GM12891 (cell line): ENCODE results near the gene KBTBD3.

Experiments used
- PAX5 ChIP-seq: IDR thresholded peaks from 2 replicates; pipeline ENCODE4 v1.6.1; 2011; ENCODE audit warnings: low read length, moderate library complexity, mild to moderate bottlenecking; ENCODE audit not compliant: insufficient read depth, severe bottlenecking
- POLR2A ChIP-seq: IDR thresholded peaks from 2 replicates; pipeline ENCODE4 v1.6.1; 2011; ENCODE audit warnings: low read depth, low read length, control low read depth
- POLR2AphosphoS5 ChIP-seq: IDR thresholded peaks from 2 replicates; pipeline ENCODE4 v1.6.1; 2011; ENCODE audit warnings: low read depth, low read length, control low read depth
- POU2F2 ChIP-seq: IDR thresholded peaks from 2 replicates; pipeline ENCODE4 v1.6.1; 2011; ENCODE audit warnings: low read depth, mild to moderate bottlenecking, control low read depth, low read length, moderate library complexity
- SPI1 ChIP-seq: IDR thresholded peaks from 2 replicates; pipeline ENCODE4 v1.6.1; 2011; ENCODE audit warnings: low read depth, low read length, control low read depth
- TAF1 ChIP-seq: IDR thresholded peaks from 2 replicates; pipeline ENCODE4 v1.6.1; 2011; ENCODE audit warnings: low read depth, low read length, control low read depth

DNA sequence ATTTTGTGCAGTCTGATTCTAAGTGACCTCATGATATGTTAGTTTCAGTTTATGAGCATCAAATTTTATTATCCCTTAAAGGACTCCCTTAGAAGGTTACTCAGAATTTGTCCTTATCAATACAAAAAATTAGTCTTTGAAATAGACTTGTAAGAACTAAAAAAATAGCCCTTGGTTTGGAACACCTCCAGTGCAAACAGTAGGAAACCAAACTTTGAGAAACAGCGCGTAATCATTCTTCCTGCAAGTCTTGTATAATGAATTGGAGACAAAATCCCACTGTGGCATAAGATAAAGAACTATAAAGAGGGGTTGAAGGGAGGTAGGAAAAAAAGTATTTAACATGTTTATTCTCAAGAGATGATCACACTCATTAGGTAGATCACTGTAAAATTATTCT is 44.3 kb downstream of the KBTBD3 start:
- TF ChIP-seq POLR2A (no peak), TAF1 (no peak), POLR2AphosphoS5 (no peak), PAX5 (no peak), SPI1 (no peak), POU2F2 (no peak)
